Ramos (cell line): Measurements from ENCODE around the gene INPP5E.

Source experiments
- in situ Hi-C: fragments of 300-500 bp; cut with MboI; formaldehyde crosslinking; loops from one replicate; pipeline ENCODE4 v1.14.3; 2022; ENCODE audit warnings: low sequenced_read_pairs; ENCODE audit not compliant: unreplicated experiment

Gene INPP5E

DNA sequence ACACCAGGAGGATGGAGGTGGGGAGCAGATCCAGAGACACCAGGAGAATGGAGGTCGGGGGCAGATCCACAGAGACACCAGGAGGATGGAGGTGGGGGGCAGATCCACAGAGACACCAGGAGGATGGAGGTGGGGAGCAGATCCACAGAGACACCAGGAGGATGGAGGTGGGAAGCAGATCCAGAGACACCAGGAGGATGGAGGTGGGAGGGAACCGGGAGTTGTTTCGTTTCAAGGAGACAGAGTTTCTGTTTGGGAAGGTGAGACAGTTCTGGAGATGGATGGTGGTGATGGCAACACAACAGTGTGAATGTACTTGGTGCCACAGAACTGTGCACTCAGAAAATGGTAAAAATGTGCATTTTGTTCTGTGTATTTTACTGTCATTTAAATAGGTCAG, 9.0 kb upstream of the INPP5E start:
- in situ Hi-C loops: no loop called here

DNA sequence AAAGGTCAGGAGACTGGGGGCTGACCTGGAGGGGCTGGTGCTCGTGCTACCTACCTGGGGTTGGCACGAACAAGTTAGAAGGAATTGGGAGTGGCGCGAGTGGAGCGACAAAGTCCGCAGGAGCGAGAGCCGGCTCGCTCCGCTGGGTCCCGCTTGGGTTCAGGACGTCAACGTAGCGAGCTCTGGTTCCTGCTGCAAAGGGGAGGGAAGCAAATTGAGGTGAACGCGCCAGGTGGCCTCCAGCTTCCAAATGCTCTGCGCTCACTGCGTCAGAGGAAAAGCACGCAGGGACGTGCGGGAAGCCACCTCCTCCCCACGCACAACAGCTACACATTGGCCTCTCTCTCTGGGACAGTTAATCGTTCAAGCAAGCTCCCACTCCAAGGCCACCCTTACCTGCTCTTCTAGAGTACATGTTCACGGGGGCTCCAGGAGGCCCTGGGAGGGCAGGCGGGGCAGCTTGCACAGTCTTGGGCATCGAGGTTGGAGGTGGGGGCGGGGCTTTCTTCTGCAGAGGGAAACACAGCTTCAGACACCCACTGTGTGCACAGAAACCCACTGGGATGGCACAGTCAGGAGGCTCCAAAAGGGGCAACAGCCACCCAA, 7.6 kb upstream of the INPP5E start:
- in situ Hi-C loops: no loop called here

DNA sequence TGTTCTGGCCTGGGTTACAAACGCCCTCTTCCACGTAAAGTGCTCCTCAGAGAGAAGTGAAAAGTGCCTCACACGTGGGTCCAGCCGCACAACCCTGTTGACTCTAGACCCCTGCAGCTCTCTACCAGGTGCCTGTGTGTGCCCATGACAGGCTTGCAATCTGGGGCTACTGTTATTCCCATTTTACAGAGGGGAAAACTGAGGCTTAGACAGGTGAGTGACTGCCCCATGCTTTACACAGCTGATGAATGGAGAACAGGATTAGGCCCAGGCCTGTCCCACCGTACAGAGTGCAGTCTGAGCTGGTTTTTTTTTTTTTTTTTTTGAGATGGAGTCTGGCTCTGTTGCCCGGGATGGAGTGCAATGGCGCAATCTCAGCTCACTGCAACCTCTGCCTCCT, 6.2 kb upstream of the INPP5E start:
- in situ Hi-C loops: no loop called here

DNA sequence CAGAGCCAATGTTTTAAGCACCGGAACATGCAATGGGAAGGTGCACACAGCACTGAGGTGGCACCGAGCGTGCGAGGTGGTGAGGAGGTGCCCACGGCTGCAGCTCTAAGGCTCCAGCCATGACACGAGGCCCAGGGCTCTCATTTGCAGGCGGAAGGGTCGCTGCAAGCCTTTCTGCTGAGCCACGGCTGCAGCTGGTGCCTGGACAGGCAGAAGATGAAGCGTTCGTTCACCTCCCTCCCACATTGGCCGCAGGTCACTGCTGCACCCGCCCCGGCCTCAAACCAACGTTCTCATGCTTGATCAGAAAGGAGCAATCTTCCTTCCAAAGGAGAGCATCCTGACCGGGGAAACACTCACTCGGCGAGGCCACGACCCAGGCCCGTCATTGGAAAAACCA, 4.5 kb upstream of the INPP5E start:
- in situ Hi-C loops: no loop called here

DNA sequence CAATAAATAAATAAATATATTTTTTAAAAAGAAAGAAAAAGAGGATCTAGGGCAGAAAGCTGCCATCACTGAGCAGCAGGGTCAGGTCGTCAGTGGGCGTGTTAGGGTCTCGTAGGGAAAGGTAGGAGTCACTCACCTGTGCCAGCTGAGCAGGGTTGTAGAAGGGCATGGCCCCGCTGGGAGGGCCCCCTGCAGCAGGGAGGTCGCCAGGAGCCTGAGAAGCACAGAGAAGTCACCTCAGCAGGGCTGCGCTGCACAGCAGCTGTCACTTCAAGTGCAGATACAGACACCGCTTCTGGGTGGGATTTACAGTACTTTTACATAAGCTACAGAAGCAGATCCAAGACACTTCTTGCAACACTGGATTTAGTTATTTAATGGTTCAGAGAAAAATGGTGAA, 4.0 kb upstream of the INPP5E start:
- in situ Hi-C loops: no loop called here

DNA sequence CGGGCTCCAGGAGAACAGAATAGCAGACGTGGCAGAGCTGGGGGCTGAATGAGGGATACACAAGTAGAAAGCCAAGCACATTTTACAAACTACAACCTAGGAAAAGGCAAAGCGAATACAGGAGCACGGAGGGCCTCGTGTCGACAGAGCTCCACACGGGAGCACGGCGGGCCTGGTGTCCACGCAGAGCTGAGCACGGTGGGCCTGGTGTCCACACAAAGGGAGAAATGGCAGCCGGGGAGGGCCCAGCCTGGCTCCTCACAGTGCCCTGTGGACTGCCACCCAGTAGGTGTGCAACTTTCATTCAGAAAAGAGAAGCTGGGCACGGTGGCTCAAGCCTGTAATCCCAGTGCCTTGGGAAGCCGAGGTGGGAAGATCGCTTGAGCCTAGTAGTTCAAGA, 3.4 kb upstream of the INPP5E start:
- in situ Hi-C loops: no loop called here

DNA sequence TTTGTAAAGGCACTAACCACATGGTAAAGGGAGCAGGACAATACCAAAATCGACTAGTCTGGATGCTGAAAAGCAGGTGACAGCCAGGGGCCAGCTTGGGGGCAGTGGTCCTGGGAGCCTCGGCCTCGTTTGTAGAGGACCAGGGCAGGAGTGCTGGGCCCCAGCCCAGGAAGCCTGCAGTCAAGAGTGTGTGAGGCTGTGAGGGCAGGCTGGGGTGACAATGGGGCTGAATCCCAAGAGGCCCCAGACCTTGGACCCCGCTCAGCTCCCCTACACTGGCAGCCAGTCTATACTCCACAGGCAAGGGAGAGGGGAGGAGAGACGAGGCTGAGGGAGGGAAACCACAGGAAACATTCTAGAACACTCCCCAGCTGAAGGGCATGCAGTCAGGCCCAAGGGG, 2.6 kb upstream of the INPP5E start:
- in situ Hi-C loops: no loop called here

DNA sequence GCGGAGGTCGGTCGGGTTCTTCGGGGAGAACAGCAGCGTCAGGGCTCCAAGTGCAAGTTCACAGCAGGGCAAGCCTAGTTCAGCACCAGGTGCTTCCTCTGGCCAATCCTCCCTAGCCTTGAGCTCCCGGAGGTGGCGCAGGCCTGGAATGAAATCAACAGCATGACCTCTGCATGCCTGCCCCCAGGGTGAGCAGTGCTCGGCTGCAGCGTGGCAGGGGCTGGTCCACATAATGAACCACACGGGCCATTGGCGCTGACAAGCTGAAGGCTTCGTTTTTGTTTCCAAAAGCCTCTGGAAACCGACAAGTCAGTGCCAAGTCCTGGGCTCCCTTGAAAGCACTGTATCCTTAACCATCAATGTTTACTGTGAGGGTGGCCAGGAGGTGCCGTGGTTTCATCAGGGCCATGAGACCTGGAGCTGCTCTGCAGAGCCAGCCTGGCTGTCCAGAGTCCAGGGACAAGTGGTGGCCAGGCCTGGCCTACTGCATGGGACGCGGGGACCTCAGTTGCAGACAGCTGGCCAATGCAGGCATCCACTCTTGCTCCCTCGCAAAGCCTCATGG, 2.1 kb upstream of the INPP5E start:
- in situ Hi-C loops: no loop called here

DNA sequence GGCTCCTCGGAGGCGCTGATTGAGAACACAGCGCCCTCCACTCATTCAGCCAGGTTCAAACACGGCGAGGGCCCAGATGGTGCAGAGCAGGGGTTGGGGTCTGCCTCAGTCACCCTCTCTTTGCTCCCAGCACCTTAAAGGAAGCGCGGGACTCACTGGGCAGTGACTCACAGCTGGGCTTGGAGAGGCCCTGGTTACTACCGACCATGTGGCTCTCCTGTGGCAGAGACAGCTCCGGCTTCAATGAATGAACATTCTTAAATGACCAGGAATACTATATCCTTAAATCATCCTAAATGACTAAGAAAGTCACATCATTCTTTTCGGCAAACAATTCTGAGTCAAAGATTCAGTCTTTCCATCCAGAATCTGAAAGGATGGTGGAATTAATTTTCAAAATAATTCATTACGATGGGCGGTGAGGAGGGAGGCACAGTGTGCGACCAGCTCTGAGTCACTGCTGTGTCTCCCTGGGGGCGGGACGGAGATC, 1.6 kb upstream of the INPP5E start:
- in situ Hi-C loops: no loop called here

DNA sequence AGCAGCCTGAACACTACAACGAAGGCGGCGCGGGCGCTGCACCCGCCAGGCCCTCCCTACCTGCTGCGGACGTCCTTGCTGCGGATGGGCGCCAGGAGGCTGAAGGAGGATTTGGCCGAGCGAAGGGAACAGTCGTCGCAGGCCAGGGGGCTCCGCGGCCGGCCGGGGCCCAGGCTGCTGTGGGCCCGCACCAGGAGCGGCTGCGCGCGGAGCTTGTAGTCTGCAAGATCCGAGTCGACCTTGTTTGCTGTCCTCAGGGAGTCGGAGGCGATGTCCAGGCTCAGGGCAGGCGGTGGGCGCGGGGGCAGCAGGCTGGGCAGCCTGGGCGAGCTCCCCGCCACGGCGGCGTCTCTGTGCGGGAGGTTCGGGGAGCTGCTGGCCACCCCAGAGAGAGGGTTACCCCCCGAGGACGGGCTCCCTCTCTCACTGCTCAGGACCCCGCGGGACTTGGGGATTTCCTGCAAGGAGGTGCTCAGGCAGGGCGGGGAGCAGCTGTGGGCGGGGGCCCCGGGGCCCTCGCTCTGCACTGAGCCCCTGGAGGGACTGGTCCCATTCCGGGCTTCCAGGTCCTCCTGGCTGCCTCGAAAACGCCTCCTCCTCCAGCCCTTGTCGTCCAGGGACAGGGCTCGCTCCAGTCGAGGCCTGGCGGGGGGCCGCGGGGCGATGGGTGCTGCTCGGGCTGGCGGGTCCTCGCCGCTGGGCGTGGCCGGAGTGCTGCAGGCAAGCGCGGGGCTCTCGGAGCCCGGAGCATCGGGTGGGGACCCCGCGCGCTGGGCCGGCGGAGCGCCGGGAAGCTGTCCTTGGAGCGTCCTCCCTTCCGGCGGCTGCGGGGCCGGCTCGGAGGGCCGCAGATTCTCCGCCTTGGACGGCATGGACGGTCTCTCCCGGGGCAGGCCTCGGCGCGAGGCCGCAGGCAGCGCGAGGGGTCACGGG, 831 bp downstream of the INPP5E start:
- in situ Hi-C loops: no loop called here

DNA sequence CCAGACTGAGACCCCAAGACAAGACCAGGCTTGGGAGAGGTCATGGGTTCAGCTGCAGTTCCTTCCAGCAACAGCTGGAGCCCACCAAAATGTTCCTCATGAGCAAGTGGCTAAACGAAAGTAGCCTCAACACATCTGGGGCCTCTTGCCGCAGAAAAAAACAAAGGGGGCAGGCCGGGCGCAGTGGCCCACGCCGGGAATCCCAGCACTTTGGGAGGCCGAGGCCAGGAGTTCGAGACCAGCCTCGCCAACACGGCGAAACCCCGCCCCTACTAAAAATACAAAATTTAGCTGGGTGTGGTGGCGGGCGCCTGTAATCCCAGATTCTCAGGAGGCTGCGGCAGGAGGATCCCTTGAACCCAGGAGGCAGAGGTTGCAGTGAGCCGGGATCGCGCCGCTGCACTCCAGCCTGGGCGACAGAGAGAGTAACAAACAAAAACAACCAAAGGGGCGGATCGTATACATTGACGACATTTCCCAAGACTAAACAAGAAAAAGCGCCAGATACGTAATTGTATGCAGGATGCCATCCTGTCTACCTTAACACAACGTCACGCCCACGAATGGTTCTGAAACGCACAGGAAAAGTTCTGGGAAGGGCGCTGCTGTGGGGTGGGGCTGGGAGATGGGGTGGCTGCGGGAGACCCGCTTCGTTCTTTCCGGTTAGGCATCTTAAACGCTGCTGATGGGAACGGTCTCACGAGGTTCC, 1.7 kb downstream of the INPP5E start:
- in situ Hi-C loops: no loop called here

DNA sequence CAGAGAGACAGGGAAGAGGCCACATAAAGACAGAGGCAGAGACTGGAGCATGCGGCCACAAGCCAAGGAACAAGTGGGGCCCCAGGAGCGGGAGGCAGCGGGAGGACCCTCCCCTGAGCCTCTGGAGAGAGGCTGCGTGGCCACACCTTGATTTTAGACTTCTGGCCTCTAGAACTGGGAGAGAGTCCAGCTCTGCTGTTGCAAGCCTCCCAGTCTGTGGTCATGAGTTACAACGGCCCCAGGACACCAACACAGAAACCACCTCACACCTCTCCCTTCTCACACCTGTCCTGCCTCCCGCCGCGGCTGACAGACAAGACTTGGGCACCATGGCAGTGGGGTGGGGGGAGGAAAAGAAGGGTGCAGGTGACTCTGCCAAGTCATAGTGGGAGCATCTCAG, 2.2 kb downstream of the INPP5E start:
- in situ Hi-C loops: no loop called here

DNA sequence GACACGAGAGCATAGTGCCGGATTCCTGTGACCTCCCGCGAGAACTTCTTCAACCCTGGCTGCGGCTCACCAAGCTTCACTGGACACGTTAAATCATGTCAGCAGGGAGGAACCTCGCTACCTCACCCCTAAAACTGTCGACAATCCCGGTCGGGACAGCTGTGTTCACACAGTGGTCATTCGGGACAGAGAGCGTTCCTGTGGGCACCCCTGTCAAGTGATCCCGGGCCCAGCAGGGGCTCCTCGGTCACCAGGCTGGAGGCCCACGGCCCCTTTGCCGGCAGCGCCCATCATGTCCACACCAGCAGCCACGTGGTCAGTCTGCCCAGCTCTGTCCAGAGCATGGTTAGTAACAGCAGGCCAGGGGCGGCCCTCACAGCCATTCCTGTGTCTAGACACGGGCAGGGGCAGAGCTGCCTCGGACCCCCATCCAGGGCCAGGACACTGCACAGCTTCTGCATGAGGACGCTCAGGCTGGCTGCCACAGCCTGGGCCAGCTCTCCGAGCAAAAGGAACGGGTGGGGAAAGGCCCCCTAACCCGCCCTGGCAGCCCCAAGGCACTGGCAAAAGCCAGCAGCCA, 3.5 kb downstream of the INPP5E start:
- in situ Hi-C loops: no loop called here

DNA sequence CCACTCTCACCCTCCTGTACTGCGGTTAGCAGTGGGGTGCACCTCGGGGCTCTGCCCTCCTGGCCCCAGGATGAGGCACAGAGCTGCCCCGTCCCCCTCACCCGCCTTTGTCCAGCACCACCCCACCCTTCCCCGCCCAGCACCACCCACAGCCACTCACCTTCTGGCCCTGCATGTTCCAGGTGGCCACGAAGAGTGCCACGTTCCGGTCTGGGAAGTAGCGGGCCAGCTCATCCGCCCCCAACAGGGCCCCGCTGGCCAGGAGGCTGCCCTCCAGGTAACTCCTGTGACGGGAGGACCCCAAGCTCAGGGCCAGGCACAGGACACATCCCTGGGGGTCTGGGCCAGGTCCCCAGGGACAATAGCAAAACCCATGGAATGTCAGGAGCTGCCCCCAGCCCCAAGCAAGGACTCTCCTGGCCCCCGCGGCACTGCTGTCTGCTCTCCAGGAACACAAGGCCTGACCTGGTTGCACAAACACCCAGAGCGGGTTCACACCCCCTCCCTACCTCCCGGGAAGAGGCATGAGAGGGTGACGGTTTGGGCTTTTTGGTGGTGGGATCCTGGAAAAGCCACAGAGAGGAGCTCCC, 5.0 kb downstream of the INPP5E start:
- in situ Hi-C loops: no loop called here

DNA sequence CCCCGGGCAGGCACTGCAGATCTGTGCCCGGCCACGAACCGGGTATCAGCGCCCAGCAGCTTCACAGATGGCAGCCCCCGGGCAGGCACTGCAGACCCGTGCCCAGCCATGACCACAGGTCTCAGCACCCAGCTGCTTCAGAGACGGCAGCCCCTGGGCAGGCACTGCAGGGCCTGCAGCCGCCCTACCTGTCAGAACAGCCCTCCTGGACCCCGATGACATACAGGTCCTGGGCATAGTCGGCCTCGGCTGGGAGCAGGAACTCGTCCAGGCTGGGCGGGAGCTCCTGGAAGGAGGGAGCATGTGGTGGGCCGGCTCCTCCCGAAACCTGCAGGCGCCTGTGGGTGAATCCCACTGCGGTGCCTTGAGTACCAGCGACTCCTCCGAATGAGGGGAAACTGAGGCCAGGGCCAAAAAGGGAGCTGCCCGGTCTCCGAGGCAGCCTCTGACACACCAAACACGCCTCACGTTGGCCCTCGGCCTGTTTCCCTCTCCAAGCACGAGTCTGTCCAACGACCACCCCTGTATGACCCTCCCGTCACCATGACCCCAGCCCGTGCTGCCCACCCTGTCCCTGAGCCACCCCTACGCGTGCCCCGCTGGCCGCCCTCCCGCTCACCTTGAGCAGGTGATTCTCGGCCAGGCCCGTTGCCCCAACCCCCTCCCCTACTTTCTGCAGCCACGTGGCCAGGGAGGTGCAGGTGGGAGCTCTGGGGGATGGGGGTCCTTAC, 5.6 kb downstream of the INPP5E start:
- in situ Hi-C loops: no loop called here

DNA sequence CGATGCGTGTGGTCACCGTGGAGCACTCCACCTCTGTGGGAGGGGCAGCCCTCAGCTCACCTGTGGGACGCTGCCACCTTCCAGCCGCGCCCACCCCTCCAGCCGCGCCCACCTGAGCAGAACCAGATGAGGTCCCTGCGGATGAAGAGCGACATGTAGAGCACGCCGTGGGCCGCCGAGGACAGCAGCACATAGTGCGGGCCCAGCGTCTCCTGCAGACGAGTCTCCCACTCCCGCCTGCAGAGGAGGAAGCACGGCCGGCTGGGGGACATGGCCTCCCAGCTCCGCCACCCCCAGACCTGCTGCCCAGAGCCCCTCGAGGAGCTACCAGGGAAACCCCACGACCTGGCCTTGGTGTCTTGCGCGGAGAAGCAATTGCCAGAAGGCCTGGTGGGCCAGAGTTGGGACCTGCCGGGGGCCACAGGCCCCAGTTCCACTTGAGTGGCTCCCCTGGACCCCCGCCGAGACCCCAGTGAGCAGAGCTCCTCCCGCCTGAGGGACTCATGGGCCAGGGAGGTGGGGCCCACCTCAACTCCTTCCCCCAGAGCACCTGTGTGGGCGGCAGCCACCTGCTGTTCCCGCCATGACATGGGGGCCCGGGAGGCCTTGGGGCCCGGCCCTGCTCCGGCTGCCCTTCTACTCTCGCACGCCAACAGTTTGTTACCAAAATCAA, 6.5 kb downstream of the INPP5E start:
- in situ Hi-C loops: no loop called here

DNA sequence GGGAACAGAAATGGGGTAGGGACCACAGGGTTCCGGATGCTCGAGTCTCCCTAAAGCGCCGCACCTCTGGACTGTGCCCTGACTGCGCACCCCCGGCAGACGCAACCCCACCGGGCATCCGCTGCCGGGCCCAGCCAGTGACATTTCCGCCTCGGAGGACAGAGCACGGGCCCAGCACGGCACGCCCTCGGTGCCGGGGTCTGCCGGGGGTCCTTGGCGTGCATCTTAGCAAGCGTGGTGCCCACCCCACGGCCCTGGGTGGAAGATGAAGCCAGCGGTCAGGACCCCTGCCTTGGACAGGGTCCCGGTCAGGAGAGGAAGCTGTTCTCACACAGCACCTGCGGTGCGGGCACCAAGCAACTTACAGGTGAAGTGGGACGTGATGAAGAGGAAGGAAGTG, 7.1 kb downstream of the INPP5E start:
- in situ Hi-C loops: no loop called here

DNA sequence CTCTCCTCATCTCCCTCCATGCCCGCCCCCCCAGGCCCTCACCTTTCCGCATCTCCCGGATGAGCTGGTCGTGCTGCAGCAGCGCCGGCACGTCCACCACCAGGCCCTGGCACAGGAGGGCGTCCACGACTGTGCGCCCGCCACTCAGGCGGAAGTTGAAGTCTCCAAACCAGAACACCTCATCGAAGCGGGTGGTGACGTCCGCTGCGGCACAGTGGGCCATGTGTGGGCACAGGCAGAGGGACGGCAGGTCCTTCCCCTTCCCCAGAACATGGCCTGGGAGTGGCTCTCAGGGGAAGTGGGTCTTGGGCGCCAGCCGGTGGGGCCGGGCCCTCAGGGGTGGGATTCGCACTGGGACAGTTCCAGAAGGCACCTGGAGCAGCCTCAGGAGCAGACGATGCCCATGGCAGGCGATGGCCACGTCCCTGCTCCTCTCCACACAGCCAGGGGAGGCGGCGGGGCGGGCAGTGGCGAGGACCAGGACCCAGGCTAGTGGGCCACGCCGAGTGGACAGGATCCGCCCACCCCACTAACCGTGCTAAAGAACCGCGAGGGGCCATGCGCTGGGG, 7.8 kb downstream of the INPP5E start:
- in situ Hi-C loops: no loop called here
